Erythroblast (primary cell): Measurements from ENCODE around the gene FTO.
"Not testable (repeated sequence)": the region's sequence is repeated elsewhere in the genome, so short reads cannot be mapped to it uniquely, and the experiment has no call there.

Source experiments
- DNase-seq, 2 experiments: peaks; one replicate each; lab custom pipeline; 2025; lab: John Stamatoyannopoulos, UW
- GATA1 ChIP-seq: IDR thresholded peaks from 2 replicates; pipeline ENCODE4 v1.6.1; 2011; ENCODE audit warnings: low read depth, mild to moderate bottlenecking, control low read depth, low read length, moderate library complexity
- POLR2A ChIP-seq: IDR thresholded peaks from 2 replicates; pipeline ENCODE4 v1.6.1; 2011; ENCODE audit warnings: mild to moderate bottlenecking, low read length

Gene FTO

GRCh38 chr16:53689636-53690035 is 14.3 kb upstream of the FTO start:
- DNase-seq, result no peak
- TF ChIP-seq POLR2A, result no peak
- no peak for TF ChIP-seq GATA1

- no peak for DNase-seq
- TF ChIP-seq GATA1, result no peak
- TF ChIP-seq POLR2A, result no peak
These were observed 13.2 kb upstream of the FTO start for GRCh38 chr16:53690771-53691170.

DNA sequence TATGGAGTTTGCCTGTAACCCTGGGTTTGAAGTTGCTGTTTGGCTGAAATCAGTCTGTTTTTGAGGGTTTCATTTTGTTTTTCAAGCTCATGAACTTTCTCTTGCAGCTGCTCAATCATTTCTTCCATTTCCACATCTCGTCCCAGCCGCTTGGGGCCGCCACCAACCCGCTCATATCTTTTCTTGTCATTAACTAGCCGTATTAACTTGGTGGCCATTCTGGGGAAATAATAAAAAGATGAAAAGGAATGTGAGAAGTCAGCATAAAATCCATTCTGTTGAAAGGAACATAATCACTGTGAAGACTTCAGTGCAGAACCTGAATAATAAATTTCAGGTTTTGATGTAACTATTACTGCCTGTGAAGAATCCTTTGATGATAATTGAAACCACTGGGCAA is 11.8 kb upstream of the FTO start:
- TF ChIP-seq POLR2A, result no peak
- no peak for TF ChIP-seq GATA1
- no peak for DNase-seq

- DNase-seq, result no peak
- TF ChIP-seq POLR2A (no peak), GATA1 (no peak)
These were observed 10.6 kb upstream of the FTO start for GRCh38 chr16:53693320-53693719.

- DNase-seq, result no peak
- no peak for TF ChIP-seq GATA1
- no peak for TF ChIP-seq POLR2A
These were observed 8.9 kb upstream of the FTO start for GRCh38 chr16:53695070-53695469.

DNA sequence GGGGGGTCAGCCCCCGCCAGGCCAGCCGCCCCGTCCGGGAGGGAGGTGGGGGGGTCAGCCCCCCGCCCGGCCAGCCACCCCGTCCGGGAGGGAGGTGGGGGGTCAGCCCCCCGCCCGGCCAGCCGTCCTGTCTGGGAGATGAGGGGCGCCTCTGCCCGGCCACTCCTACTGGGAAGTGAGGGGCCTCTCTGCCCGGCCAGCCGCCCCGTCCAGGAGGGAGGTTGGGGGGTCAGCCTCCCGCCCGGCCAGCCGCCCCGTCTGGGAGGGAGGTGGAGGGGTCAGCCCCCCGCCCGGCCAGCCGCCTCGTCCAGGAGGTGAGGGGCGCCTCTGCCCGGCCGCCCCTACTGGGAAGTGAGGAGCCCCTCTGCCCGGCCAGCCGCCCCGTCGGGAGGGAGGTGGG is 5.7 kb upstream of the FTO start:
- DNase-seq, result not testable (repeated sequence)

DNA sequence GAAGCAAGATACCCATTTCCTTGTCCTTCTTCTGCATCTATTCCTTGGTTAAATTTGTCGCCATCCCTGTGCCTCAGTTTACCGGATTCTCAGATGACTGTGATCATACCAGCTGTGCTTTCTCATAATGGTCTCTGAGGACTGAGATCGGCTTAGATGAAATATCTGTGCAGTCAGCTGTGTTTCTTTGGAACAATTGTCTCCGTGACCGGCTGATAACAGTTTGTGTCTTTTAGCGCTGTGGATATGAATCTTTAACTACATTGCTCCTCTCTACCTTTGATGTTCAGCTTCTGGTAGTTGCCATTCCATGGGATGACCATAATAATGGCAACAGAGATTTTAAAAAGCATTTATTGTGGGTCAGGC is 473 bp downstream of the FTO start:
- DNase-seq, result peak in 1 of 2 experiments; percentile 52
- no peak for TF ChIP-seq POLR2A
- no peak for TF ChIP-seq GATA1

- TF ChIP-seq GATA1 (no peak), POLR2A (no peak)
- DNase-seq, result no peak
These were observed 3.7 kb downstream of the FTO start for GRCh38 chr16:53707671-53708070.

DNA sequence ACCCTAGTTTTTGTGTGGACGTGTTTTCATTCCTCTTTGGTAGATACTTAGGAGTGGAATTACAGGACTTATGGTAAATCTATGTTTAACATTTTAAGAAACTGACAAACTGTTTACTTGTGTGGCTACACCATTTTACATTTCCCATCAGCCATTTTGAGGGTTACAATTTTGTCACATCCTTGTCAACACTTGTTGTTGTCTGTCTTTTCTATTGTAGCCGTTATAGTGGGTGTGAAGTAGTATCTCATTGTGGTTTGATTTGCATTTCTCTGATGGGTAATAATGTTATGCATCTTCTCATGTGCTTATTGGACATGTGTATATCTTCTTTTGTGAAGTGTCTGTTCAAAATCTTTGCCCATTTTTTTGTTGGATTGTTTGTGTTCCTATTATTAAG is 4.5 kb downstream of the FTO start:
- TF ChIP-seq POLR2A (no peak), GATA1 (no peak)
- no peak for DNase-seq

- TF ChIP-seq POLR2A (no peak), GATA1 (no peak)
- DNase-seq, result no peak
These were observed 7.4 kb downstream of the FTO start for GRCh38 chr16:53711390-53711789.

GRCh38 chr16:53712065-53712464 is 8.1 kb downstream of the FTO start:
- no peak for TF ChIP-seq GATA1
- TF ChIP-seq POLR2A, result no peak
- no peak for DNase-seq

DNA sequence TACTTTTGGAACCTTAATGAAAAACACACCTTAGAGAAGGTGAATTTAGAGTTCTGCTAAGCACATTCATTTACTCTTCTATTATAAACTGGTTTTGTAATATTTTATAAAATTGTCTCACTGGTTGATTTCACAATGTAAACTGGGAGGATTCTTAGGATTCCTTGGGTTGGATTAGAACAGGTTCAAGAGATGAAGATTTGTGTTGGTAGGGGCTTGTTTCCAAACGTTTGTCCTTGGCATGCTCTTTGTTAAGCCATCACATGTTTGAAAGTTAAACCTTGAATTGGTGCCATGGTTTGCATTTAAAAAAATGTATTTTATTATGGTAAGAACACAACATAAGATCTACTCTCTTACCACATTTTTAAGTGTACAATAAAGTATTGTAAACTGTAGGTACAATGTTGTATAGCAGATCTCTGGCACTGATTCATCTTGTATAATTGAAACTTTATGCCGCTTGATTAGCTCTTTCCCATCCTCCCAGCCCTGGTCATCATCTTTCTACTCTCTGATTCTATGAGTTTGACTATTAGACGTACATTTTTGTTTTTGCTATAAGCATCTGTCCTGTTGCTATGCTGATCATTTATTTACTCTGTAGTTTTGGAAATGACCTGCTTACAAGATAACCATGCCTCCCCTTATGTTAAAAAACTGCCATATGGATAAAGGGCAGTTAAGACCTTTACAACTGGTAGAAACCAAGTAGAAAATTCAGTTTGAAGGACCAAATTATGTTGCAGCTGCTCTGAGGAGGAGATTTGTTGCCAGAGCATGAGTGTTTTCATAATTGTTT is 9.6 kb downstream of the FTO start:
- DNase-seq, result no peak
- TF ChIP-seq POLR2A (no peak), GATA1 (no peak)

- TF ChIP-seq POLR2A, result no peak
- no peak for TF ChIP-seq GATA1
- no peak for DNase-seq
These were observed 10.5 kb downstream of the FTO start for GRCh38 chr16:53714205-53715022.

GRCh38 chr16:53715023-53715384 is 11.0 kb downstream of the FTO start:
- TF ChIP-seq GATA1 (no peak), POLR2A (no peak)
- DNase-seq, result no peak
